Gastrocnemius medialis (tissue), 4 donors: Measurements from ENCODE around the gene APBB2.

Experiments used
- POLR2A ChIP-seq, 2 donors: fragments of 450-650 bp; IDR thresholded peaks; one replicate each; pipeline ENCODE4 v1.6.1; 2017; ENCODE audit warnings: antibody characterized with exemption in 2 of 2, mild to moderate bottlenecking in 2 of 2, moderate library complexity in 2 of 2
- TF ChIP-seq, protein P1 (sequence below), 5 experiments: fragments of 450-650 bp in 3 of 5; fragments of 200-600 bp in 2 of 5; sonication (generic) in 2 of 5; IDR thresholded peaks in 4 of 5; conservative IDR thresholded peaks in 1 of 5; 1 replicate in 4 of 5; 2 replicates in 1 of 5; pipeline ENCODE4 v1.5.1; 2016 to 2019; ENCODE audit warnings: antibody characterized with exemption in 5 of 5, mild to moderate bottlenecking in 3 of 5, moderate library complexity in 3 of 5

- TF ChIP-seq, protein P1, sequence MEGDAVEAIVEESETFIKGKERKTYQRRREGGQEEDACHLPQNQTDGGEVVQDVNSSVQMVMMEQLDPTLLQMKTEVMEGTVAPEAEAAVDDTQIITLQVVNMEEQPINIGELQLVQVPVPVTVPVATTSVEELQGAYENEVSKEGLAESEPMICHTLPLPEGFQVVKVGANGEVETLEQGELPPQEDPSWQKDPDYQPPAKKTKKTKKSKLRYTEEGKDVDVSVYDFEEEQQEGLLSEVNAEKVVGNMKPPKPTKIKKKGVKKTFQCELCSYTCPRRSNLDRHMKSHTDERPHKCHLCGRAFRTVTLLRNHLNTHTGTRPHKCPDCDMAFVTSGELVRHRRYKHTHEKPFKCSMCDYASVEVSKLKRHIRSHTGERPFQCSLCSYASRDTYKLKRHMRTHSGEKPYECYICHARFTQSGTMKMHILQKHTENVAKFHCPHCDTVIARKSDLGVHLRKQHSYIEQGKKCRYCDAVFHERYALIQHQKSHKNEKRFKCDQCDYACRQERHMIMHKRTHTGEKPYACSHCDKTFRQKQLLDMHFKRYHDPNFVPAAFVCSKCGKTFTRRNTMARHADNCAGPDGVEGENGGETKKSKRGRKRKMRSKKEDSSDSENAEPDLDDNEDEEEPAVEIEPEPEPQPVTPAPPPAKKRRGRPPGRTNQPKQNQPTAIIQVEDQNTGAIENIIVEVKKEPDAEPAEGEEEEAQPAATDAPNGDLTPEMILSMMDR (IDR thresholded peaks at IDR 0.05 in 4 of 5, conservative IDR thresholded peaks at IDR 0.05 in 1 of 5), result no peak
- no peak for TF ChIP-seq POLR2A (IDR thresholded peaks at IDR 0.05)
These were observed 274.0 kb downstream of the APBB2 start for GRCh38 chr4:40940317-40940741.
